Right lobe of liver (tissue), 4 donors: ENCODE results near the gene CT55.

Experiments
- POLR2A ChIP-seq: fragments of 450-650 bp; IDR thresholded peaks from one replicate; pipeline ENCODE4 v1.6.1; 2017; ENCODE audit warnings: antibody characterized with exemption, mild to moderate bottlenecking
- TF ChIP-seq, protein P1 (sequence below), 4 donors: fragments of 200-600 bp in 3 of 4; fragments of 450-650 bp in 1 of 4; IDR thresholded peaks; one replicate each; pipeline versions ENCODE4 v1.5.1 to v1.8.0; 2016 to 2022; ENCODE audit warnings: antibody characterized with exemption in 4 of 4, mild to moderate bottlenecking in 2 of 4
- donor health status: DM: no; HTN: no; CAD: no.
- donor health status: DM: no; HTN: no; CAD: no.
- donor health status: DM: no; HTN: yes; CAD: no.

GRCh38 chrX:135109554-135109953 lies 61.6 kb downstream of the CT55 start:
- TF ChIP-seq POLR2A = no peak
- TF ChIP-seq, protein P1, sequence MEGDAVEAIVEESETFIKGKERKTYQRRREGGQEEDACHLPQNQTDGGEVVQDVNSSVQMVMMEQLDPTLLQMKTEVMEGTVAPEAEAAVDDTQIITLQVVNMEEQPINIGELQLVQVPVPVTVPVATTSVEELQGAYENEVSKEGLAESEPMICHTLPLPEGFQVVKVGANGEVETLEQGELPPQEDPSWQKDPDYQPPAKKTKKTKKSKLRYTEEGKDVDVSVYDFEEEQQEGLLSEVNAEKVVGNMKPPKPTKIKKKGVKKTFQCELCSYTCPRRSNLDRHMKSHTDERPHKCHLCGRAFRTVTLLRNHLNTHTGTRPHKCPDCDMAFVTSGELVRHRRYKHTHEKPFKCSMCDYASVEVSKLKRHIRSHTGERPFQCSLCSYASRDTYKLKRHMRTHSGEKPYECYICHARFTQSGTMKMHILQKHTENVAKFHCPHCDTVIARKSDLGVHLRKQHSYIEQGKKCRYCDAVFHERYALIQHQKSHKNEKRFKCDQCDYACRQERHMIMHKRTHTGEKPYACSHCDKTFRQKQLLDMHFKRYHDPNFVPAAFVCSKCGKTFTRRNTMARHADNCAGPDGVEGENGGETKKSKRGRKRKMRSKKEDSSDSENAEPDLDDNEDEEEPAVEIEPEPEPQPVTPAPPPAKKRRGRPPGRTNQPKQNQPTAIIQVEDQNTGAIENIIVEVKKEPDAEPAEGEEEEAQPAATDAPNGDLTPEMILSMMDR (IDR thresholded peaks at IDR 0.05) = no peak
